HFFc6 (cell line): Measurements from ENCODE around the gene ATP6V1C2. TPM values are rescaled to one million over a fixed set of nuclear protein-coding genes. Genes with fewer than 3 reads are reported as not detected.

Experiments
- DNase-seq: peaks from one replicate; pipeline ENCODE4 v3.0.0-alpha.2; 2018
- H3K27ac Mint-ChIP-seq: 2 replicates; pipeline ENCODE4 v1.8.0; 2020; ENCODE audit warnings: mild to moderate bottlenecking, mixed read lengths
- H3K27me3 Mint-ChIP-seq: 2 replicates; pipeline ENCODE4 v1.8.0; 2021; ENCODE audit warnings: mild to moderate bottlenecking, moderate library complexity, mixed read lengths; ENCODE audit not compliant: insufficient read depth
- H3K36me3 Mint-ChIP-seq: 2 replicates; pipeline ENCODE4 v1.8.0; 2021; ENCODE audit warnings: low read depth, mixed read lengths
- H3K4me1 Mint-ChIP-seq: 2 replicates; pipeline ENCODE4 v1.8.0; 2020; ENCODE audit warnings: low read depth, mixed read lengths
- H3K4me3 Mint-ChIP-seq: 2 replicates; pipeline ENCODE4 v1.8.0; 2020; ENCODE audit warnings: mild to moderate bottlenecking, moderate library complexity, mixed read lengths
- H3K9me3 Mint-ChIP-seq: 2 replicates; pipeline ENCODE4 v1.8.0; 2020; ENCODE audit warnings: mild to moderate bottlenecking, mixed read lengths
- total RNA-seq, 6 experiments: library from RNA; stranded (reverse); fragmentation: NEBNext Ultra II Directional; extraction: Animal tissue kit (Norgen Biotek cat#: 25700); gene quantifications; 2 replicates in 1 of 6; 3 replicates in 5 of 6; pipeline ENCODE4 v1.2.3, GENCODE V29; 2021
- TF ChIP-seq, protein P1 (sequence below): fragments of 200-600 bp; sonication (generic); IDR thresholded peaks from 2 replicates; pipeline ENCODE4 v1.5.0; 2021; ENCODE audit warnings: antibody characterized with exemption, mild to moderate bottlenecking

ATP6V1C2 gene
- total RNA-seq, 6 experiments from 2014 or later: not detected

DNA sequence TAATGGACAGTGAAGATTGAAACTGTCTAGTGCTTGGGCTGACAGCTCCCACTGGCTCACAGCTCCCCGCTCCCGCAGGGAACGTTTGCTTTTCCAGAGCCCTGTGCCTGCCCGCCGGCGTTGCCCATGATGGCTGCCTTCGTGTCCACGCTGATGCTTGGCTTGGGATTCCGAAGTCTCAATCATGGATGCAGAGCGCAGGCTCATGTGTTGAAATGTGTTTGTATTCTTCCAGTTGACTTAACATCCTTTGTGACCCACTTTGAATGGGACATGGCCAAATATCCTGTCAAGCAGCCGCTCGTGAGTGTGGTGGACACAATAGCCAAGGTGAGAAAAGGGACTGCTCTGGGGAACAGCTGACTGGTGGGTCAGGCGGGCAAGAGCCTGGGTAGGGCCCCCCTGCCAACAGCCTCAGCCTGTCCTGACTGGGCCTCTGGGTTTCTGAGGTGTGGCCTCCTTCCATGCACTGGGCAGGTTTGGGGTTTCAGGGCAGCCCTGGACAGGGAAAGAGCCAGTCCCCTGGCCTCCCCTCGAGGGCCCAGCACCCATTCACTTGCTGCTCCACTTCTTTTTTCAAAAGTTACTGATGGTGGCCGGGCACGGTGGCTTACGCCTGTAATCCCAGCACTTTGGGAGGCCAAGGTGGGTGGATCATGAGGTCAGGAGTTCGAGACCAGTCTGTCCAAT lies 42.8 kb downstream of the ATP6V1C2 start:
- no peak for DNase-seq
- no peaks in the 10 kb centered on the region; the same call in 1 of the 2 replicates for H3K4me1 Mint-ChIP-seq
- no peaks in the 10 kb centered on the region for H3K36me3 Mint-ChIP-seq
- H3K4me3 Mint-ChIP-seq: no peak overlapping the region
- TF ChIP-seq, protein P1, sequence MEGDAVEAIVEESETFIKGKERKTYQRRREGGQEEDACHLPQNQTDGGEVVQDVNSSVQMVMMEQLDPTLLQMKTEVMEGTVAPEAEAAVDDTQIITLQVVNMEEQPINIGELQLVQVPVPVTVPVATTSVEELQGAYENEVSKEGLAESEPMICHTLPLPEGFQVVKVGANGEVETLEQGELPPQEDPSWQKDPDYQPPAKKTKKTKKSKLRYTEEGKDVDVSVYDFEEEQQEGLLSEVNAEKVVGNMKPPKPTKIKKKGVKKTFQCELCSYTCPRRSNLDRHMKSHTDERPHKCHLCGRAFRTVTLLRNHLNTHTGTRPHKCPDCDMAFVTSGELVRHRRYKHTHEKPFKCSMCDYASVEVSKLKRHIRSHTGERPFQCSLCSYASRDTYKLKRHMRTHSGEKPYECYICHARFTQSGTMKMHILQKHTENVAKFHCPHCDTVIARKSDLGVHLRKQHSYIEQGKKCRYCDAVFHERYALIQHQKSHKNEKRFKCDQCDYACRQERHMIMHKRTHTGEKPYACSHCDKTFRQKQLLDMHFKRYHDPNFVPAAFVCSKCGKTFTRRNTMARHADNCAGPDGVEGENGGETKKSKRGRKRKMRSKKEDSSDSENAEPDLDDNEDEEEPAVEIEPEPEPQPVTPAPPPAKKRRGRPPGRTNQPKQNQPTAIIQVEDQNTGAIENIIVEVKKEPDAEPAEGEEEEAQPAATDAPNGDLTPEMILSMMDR: no peak
- H3K27me3 Mint-ChIP-seq: peaks cover 32% of the 10 kb centered on the region
- no peaks in the 10 kb centered on the region for H3K9me3 Mint-ChIP-seq
- H3K27ac Mint-ChIP-seq: no peak overlapping the region

DNA sequence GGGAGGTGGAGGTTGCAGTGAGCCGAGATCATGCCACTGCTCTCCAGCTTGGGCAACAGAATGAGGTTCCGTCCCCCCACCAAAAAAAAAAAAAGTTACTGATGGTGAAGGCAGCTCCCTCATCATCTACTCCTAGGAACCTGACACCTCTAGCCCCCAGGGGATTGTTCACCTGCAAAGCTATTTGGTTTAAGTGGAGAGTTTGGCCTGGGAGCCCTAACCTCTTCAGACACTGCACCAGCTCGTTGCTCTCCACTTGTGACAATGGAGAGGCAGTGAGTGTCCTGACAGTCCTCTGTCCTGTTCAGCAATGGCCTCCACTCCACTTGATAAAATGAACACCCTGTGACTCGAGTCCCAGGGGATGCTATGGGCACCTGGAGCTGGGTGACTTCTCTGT lies 43.5 kb downstream of the ATP6V1C2 start:
- Mint-ChIP-seq H3K27me3 (peaks cover 33% of the 10 kb centered on the region), H3K36me3 (no peaks in the 10 kb centered on the region), H3K4me1 (no peaks in the 10 kb centered on the region; the same call in 1 of the 2 replicates), H3K4me3 (no peak overlapping the region), H3K9me3 (no peaks in the 10 kb centered on the region), H3K27ac (no peak overlapping the region)
- no peak for DNase-seq
- TF ChIP-seq, protein P1: no peak

DNA sequence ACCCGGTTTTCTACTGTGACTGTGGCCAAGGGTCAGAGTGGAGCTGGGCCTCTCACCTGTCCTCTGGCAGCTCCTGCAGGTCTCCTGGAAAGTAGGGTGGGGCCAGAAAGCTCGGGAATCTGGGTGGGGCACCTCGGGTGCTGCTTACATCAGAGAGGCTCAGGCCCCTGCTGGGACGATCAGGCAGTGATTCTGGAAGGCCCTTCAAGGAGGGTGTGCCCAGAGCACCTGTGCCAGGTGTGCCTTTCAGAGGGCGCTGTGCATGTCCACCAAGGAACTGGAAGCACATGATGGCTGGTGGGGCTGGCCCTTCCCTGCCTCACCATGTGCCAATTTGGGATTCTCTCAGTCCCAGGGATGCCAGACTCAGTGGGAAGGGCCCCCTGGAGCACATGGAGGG lies 44.0 kb downstream of the ATP6V1C2 start:
- no peaks in the 10 kb centered on the region; the same call in 1 of the 2 replicates for H3K4me1 Mint-ChIP-seq
- no peaks in the 10 kb centered on the region for H3K36me3 Mint-ChIP-seq
- TF ChIP-seq, protein P1: no peak
- H3K4me3 Mint-ChIP-seq: no peak overlapping the region
- H3K9me3 Mint-ChIP-seq: no peaks in the 10 kb centered on the region
- no peak overlapping the region for H3K27ac Mint-ChIP-seq
- H3K27me3 Mint-ChIP-seq: peaks cover 38% of the 10 kb centered on the region
- DNase-seq: no peak

DNA sequence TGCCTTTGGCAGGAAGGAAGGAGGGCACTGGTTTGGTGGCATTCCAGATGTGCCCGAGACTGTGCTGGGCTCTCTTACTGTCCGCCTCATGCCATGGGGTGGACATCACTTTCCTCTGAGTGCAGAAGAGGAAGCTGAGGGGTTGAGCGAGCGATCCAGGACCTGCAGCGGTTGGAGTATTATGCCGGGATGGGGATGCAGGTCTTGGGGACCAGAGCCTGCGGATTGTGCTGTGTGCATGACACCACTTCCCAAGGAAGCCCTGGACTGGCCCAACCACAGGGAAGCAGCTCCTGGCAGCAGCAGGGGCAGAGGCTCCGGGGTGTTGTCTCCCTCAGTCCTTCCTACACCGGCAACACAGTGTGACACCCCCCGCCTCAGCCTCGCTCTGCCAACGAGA lies 44.5 kb downstream of the ATP6V1C2 start:
- TF ChIP-seq, protein P1: no peak
- H3K9me3 Mint-ChIP-seq: no peaks in the 10 kb centered on the region
- no peak overlapping the region for H3K4me3 Mint-ChIP-seq
- H3K4me1 Mint-ChIP-seq: no peaks in the 10 kb centered on the region; the same call in 1 of the 2 replicates
- peaks cover 40% of the 10 kb centered on the region for H3K27me3 Mint-ChIP-seq
- no peak for DNase-seq
- H3K36me3 Mint-ChIP-seq: no peaks in the 10 kb centered on the region
- H3K27ac Mint-ChIP-seq: no peak overlapping the region

DNA sequence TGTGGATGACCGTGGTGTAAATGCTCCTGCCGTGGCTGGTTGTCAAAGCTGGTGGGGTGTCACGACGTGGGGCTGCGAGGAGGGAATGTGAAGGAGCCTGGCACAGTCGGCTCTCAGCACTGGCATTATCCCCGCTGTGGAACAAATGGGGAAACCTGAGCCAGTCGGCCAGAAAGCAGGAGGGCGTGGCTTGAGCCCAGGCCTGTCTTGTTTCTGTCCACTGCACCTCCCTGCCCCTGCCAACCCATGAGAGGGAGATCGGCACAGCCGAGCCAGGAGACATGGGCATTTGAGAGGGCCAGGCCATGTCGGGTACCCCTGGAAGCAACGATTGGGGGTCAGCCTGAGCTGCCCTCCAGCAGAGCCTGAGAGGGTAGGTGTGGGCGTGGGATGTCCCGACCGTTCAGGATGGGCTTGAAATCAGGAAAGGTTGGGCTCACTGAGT lies 46.7 kb downstream of the ATP6V1C2 start:
- TF ChIP-seq, protein P1: no peak
- H3K4me3 Mint-ChIP-seq: no peak overlapping the region
- H3K36me3 Mint-ChIP-seq: no peaks in the 10 kb centered on the region
- DNase-seq: no peak
- no peaks in the 10 kb centered on the region for H3K9me3 Mint-ChIP-seq
- H3K27me3 Mint-ChIP-seq: peaks cover 35% of the 10 kb centered on the region
- no peak overlapping the region for H3K27ac Mint-ChIP-seq
- H3K4me1 Mint-ChIP-seq: no peaks in the 10 kb centered on the region; the same call in 1 of the 2 replicates
